Measurements from ENCODE around the gene BRD4. TPM values are rescaled to one million over a fixed set of nuclear protein-coding genes. Genes with fewer than 3 reads are reported as not detected.

BRD4 gene
- total RNA-seq, 1 donor from 2014 or later, result 53.0 TPM

GRCh38 chr19:15289673-15290072, 42.7 kb downstream of the BRD4 start:
- intact Hi-C loops (cut with DNase I), result no loop called here
- no peak for DNase-seq (ENCODE audit: extremely low spot score in 2 of 2)
- no peak for TF ChIP-seq POLR2AphosphoS5 (IDR thresholded peaks at IDR 0.05; ENCODE audit: insufficient read depth in 1 of 2, low read depth in 1 of 2)
- TF ChIP-seq POLR2A (IDR thresholded peaks at IDR 0.05), result no peak
- no peak for TF ChIP-seq CTCF (IDR thresholded peaks at IDR 0.05)
- Histone ChIP-seq H3K9me3 (no peaks in the 10 kb centered on the region), H3K4me3 (no peak overlapping the region), H3K36me3 (no peaks in the 10 kb centered on the region), H3K27ac (no peak overlapping the region), H3K4me1 (peaks cover 100% of the 10 kb centered on the region), H3K27me3 (no peaks in the 10 kb centered on the region)

GRCh38 chr19:15288146-15288963, 44.0 kb downstream of the BRD4 start:
- intact Hi-C loops (cut with DNase I), result no loop called here

GRCh38 chr19:15287496-15287895, 44.8 kb downstream of the BRD4 start:
- H3K4me3 ChIP-seq, result no peak overlapping the region
- no peak for TF ChIP-seq POLR2AphosphoS5 (IDR thresholded peaks at IDR 0.05; ENCODE audit: insufficient read depth in 1 of 2, low read depth in 1 of 2)
- no peak for TF ChIP-seq CTCF (IDR thresholded peaks at IDR 0.05)
- no peak for TF ChIP-seq POLR2A (IDR thresholded peaks at IDR 0.05)
- H3K27ac ChIP-seq, result no peak overlapping the region
- H3K9me3 ChIP-seq, result no peaks in the 10 kb centered on the region
- no peaks in the 10 kb centered on the region for H3K36me3 ChIP-seq
- H3K4me1 ChIP-seq, result peaks cover 100% of the 10 kb centered on the region
- H3K27me3 ChIP-seq, result no peaks in the 10 kb centered on the region
- intact Hi-C loops (cut with DNase I), result no loop called here
- no peak for DNase-seq (ENCODE audit: extremely low spot score in 2 of 2)

More at GRCh38 chr19:15288146-15288963, 44.0 kb downstream of the BRD4 start:
- peak overlapping the region; percentile 2 to 29 for H3K4me3 ChIP-seq
- TF ChIP-seq POLR2AphosphoS5 (IDR thresholded peaks at IDR 0.05; ENCODE audit: insufficient read depth in 1 of 2, low read depth in 1 of 2) (peak in 1 of 2 donors; percentile 25), POLR2A (IDR thresholded peaks at IDR 0.05) (no peak)
- peaks cover 100% of the 10 kb centered on the region for H3K4me1 ChIP-seq
- H3K36me3 ChIP-seq, result no peaks in the 10 kb centered on the region
- no peak for DNase-seq (ENCODE audit: extremely low spot score in 2 of 2)
- H3K9me3 ChIP-seq, result no peaks in the 10 kb centered on the region
- no peaks in the 10 kb centered on the region for H3K27me3 ChIP-seq
- peak overlapping the region; percentile 25 for H3K27ac ChIP-seq

GRCh38 chr19:15286688-15287365, 45.5 kb downstream of the BRD4 start:
- Histone ChIP-seq H3K36me3 (no peaks in the 10 kb centered on the region), H3K27ac (no peak overlapping the region), H3K9me3 (no peaks in the 10 kb centered on the region), H3K27me3 (no peaks in the 10 kb centered on the region), H3K4me1 (peaks cover 100% of the 10 kb centered on the region), H3K4me3 (no peak overlapping the region)
- intact Hi-C loops (cut with DNase I), result no loop called here
- DNase-seq (ENCODE audit: extremely low spot score in 2 of 2), result no peak
- TF ChIP-seq CTCF (IDR thresholded peaks at IDR 0.05) (no peak), POLR2AphosphoS5 (IDR thresholded peaks at IDR 0.05; ENCODE audit: insufficient read depth in 1 of 2, low read depth in 1 of 2) (no peak), POLR2A (IDR thresholded peaks at IDR 0.05) (no peak)

GRCh38 chr19:15285896-15286591, 46.3 kb downstream of the BRD4 start:
- DNase-seq (ENCODE audit: extremely low spot score in 2 of 2), result no peak
- Histone ChIP-seq H3K4me3 (no peak overlapping the region), H3K4me1 (peaks cover 100% of the 10 kb centered on the region), H3K27me3 (no peaks in the 10 kb centered on the region), H3K27ac (no peak overlapping the region), H3K9me3 (no peaks in the 10 kb centered on the region), H3K36me3 (no peaks in the 10 kb centered on the region)
- intact Hi-C loops (cut with DNase I), result no loop called here
- TF ChIP-seq CTCF (IDR thresholded peaks at IDR 0.05) (no peak), POLR2A (IDR thresholded peaks at IDR 0.05) (no peak), POLR2AphosphoS5 (IDR thresholded peaks at IDR 0.05; ENCODE audit: insufficient read depth in 1 of 2, low read depth in 1 of 2) (no peak)

Measured in vagina (tissue), 2 donors.